HepG2 (cell line): Measurements from ENCODE around the gene ARSB. TPM values are rescaled to one million over a fixed set of nuclear protein-coding genes. Genes with fewer than 3 reads are reported as not detected.

Experiments
- ATAC-seq: fragments of 200-7000 bp; cut with Tn5 transposase; 3 replicates; pipeline ENCODE4 v1.9.1; 2020; ENCODE audit warnings: mild to moderate bottlenecking, moderate library complexity
- BruUV-seq: library from RNA; stranded (reverse); fragments of 400-500 nt; replicated peaks from 2 replicates; lab custom pipeline; 2021; lab: Mats Ljungman, UMichigan
- CTCF ChIA-PET: fragments of 300-600 bp; formaldehyde crosslinking; extraction: SDS; loops from one replicate; lab custom pipeline; 2021; ENCODE audit warnings: low total read pairs, inconsistent platforms, low intra/inter-chr PET ratio; lab: Yijun Ruan, JAX
- POLR2A ChIA-PET: fragments of 350-600 bp; sonication (Branson Sonifier 250); formaldehyde crosslinking; loops from one replicate; lab custom pipeline; 2020; ENCODE audit warnings: antibody characterized with exemption, inconsistent platforms; lab: Yijun Ruan, JAX
- DNase-seq: peaks from one replicate; pipeline ENCODE4 v3.0.0-alpha.2; 2015; ENCODE audit warnings: low spot score
- FAIRE-seq: peaks from 3 replicates; lab custom pipeline; 2011; peaks lifted over from hg19 to GRCh38; lab: Jason Lieb, UNC
- H2AFZ ChIP-seq: one replicate; pipeline ENCODE4 v1.6.1; 2011; ENCODE audit warnings: low read length, inconsistent platforms
- H3K27ac ChIP-seq: fragments of 300-600 bp; 3 replicates; pipeline ENCODE4 v1.8.0; 2011; ENCODE audit warnings: mixed run types, mild to moderate bottlenecking, mixed read lengths, low read length, inconsistent platforms; ENCODE audit not compliant: insufficient read depth; ENCODE audit errors: extremely low read length
- H3K27me3 ChIP-seq, 2 experiments: fragments of 200-600 bp in 1 of 2; 2 replicates in 1 of 2; 3 replicates in 1 of 2; pipeline versions ENCODE4 v1.6.0 to v1.8.0; 2011; ENCODE audit warnings: low read length in 2 of 2, mild to moderate bottlenecking in 2 of 2, moderate library complexity in 2 of 2, inconsistent platforms in 1 of 2; ENCODE audit not compliant: insufficient read depth in 2 of 2, control insufficient read depth in 1 of 2
- H3K36me3 ChIP-seq, 2 experiments: fragments of 200-600 bp in 1 of 2; replicated peaks in 1 of 2; 2 replicates in 1 of 2; 3 replicates in 1 of 2; pipeline versions ENCODE4 v1.5.1 to v1.8.0; 2011; ENCODE audit warnings: low read length in 2 of 2, inconsistent platforms in 1 of 2; ENCODE audit not compliant: insufficient read depth in 2 of 2, control insufficient read depth in 1 of 2
- H3K4me1 ChIP-seq: 2 replicates; pipeline ENCODE4 v1.5.1; 2012; ENCODE audit warnings: low read length, inconsistent platforms; ENCODE audit not compliant: insufficient read depth
- H3K4me2 ChIP-seq: 2 replicates; pipeline ENCODE4 v1.6.0; 2011; ENCODE audit warnings: low read depth, low read length, inconsistent platforms
- H3K4me3 ChIP-seq, 3 experiments: fragments of 200-600 bp in 1 of 3; sonication (generic), shearing (Covaris generic) in 1 of 3; replicated peaks in 1 of 3; 2 replicates each; pipeline ENCODE4 v1.5.1; 2011 to 2016; ENCODE audit warnings: low read length in 3 of 3, inconsistent platforms in 2 of 3, low read depth in 2 of 3, mild to moderate bottlenecking in 2 of 3, control low read depth in 1 of 3, mixed read lengths in 1 of 3; ENCODE audit not compliant: insufficient read depth in 1 of 3
- H3K79me2 ChIP-seq: one replicate; pipeline ENCODE4 v1.6.1; 2011; ENCODE audit warnings: low read length, inconsistent platforms; ENCODE audit not compliant: insufficient read depth
- H3K9ac ChIP-seq: 2 replicates; pipeline ENCODE4 v1.6.0; 2011; ENCODE audit warnings: mild to moderate bottlenecking, low read depth, low read length, inconsistent platforms; ENCODE audit not compliant: insufficient read depth
- H3K9me3 ChIP-seq: 2 replicates; pipeline ENCODE4 v1.5.1; 2012; ENCODE audit warnings: mild to moderate bottlenecking, low read length
- H4K20me1 ChIP-seq: 2 replicates; pipeline ENCODE4 v1.6.0; 2011; ENCODE audit warnings: inconsistent platforms, mild to moderate bottlenecking, low read length, moderate library complexity; ENCODE audit not compliant: insufficient read depth
- CEBPG ChIP-seq: IDR thresholded peaks from 2 replicates; pipeline ENCODE4 v1.6.1; 2016
- HNRNPH1 ChIP-seq: fragments of 200-400 bp; formaldehyde crosslinking; optimal IDR thresholded peaks from 2 replicates; pipeline ENCODE3; 2017; ENCODE audit warnings: mild to moderate bottlenecking, low read depth, low read length
- MAFG ChIP-seq: sonication (generic); formaldehyde crosslinking; IDR thresholded peaks from 2 replicates; pipeline ENCODE4 v1.5.1; 2020; ENCODE audit warnings: mild to moderate bottlenecking, missing genetic modification reagents
- MBNL3 ChIP-seq: fragments of 250-450 bp; sonication (Bioruptor Pico); conservative IDR thresholded peaks from 2 replicates; pipeline ENCODE4 v1.8.0; 2022; ENCODE audit warnings: mild to moderate bottlenecking, inconsistent platforms
- NFATC3 ChIP-seq: sonication (generic); formaldehyde crosslinking; IDR thresholded peaks from 2 replicates; pipeline ENCODE4 v1.5.1; 2020; ENCODE audit warnings: mild to moderate bottlenecking, missing genetic modification reagents
- SCMH1 ChIP-seq: sonication (generic); formaldehyde crosslinking; IDR thresholded peaks from 2 replicates; pipeline ENCODE4 v1.9.0; 2021; ENCODE audit warnings: missing genetic modification reagents, mild to moderate bottlenecking, borderline replicate concordance
- SMYD3 ChIP-seq: sonication (generic); formaldehyde crosslinking; IDR thresholded peaks from 2 replicates; pipeline ENCODE4 v1.8.1; 2023; ENCODE audit warnings: mild to moderate bottlenecking, missing genetic modification reagents
- SNAPC2 ChIP-seq: sonication (generic); formaldehyde crosslinking; IDR thresholded peaks from 2 replicates; pipeline ENCODE4 v1.8.1; 2022; ENCODE audit warnings: mild to moderate bottlenecking, missing genetic modification reagents
- ZNF350 ChIP-seq: sonication (generic); formaldehyde crosslinking; IDR thresholded peaks from 2 replicates; pipeline ENCODE4 v1.4.0; 2020; ENCODE audit warnings: mild to moderate bottlenecking, low read depth, missing genetic modification reagents, borderline replicate concordance
- ZNF552 ChIP-seq: sonication (generic); formaldehyde crosslinking; IDR thresholded peaks from 2 replicates; pipeline ENCODE4 v1.9.0; 2022; ENCODE audit warnings: missing genetic modification reagents, mild to moderate bottlenecking, borderline replicate concordance
- WGBS: methylation state at CpG from one replicate; pipeline ENCODE4 v1.1.6; 2017; ENCODE audit warnings: low lambda C conversion rate; 5-methylcytosine and 5-hydroxymethylcytosine counted together
- in situ Hi-C: cut with HindIII; loops from 2 replicates; pipeline ENCODE4 v1.10.0; 2017; ENCODE audit warnings: low pct_unique_long_range_greater_than_20kb; ENCODE audit not compliant: extremely low pct_ligation_motif_present
- intact Hi-C: fragments of 100-400 bp; cut with micrococcal nuclease; formaldehyde crosslinking; loops from one replicate; pipeline ENCODE4 v1.10.0; 2022; ENCODE audit not compliant: unreplicated experiment
- polyA plus RNA-seq, 8 experiments: library from polyadenylated mRNA; depleted of rRNA in 3 of 8; stranded (reverse) in 7 of 8; unstranded in 1 of 8; fragments of >200 nt; fragmentation: Illumina TruSeq in 4 of 8; extraction: Trizol in 4 of 8; gene quantifications; 2 replicates each; pipeline versions ENCODE4 v1.2.1 to v1.2.3, GENCODE V29; 2011 to 2016; ENCODE audit warnings: low read depth in 4 of 8, missing spikeins in 1 of 8, mixed read lengths in 1 of 8; ENCODE audit not compliant: insufficient read depth in 1 of 8
- total RNA-seq, 5 experiments: library from RNA; depleted of rRNA; stranded (reverse); fragments of >200 nt; fragmentation: Illumina TruSeq; extraction: Trizol; gene quantifications; 2 replicates each; pipeline ENCODE4 v1.2.3, GENCODE V29; 2016; ENCODE audit warnings: low read depth in 1 of 5
- TF ChIP-seq, protein P1 (sequence below): sonication (generic); formaldehyde crosslinking; IDR thresholded peaks from 2 replicates; pipeline ENCODE4 v1.4.0; 2020; ENCODE audit warnings: missing genetic modification reagents, borderline replicate concordance
- TF ChIP-seq, protein P2 (sequence below): sonication (generic); formaldehyde crosslinking; IDR thresholded peaks from 2 replicates; pipeline ENCODE4 v1.4.0; 2020; ENCODE audit warnings: mild to moderate bottlenecking, missing genetic modification reagents
- TF ChIP-seq, protein P3 (sequence below): sonication (generic); formaldehyde crosslinking; conservative IDR thresholded peaks from 2 replicates; pipeline ENCODE4 v1.8.0; 2022; ENCODE audit warnings: low read depth, missing genetic modification reagents
- TF ChIP-seq, protein P4 (sequence below): sonication (generic); formaldehyde crosslinking; IDR thresholded peaks from 2 replicates; pipeline ENCODE4 v1.5.0; 2020; ENCODE audit warnings: missing genetic modification reagents, mild to moderate bottlenecking, borderline replicate concordance
- TF ChIP-seq, protein P5 (sequence below): IDR thresholded peaks from 2 replicates; pipeline ENCODE4 v1.6.1; 2016; ENCODE audit warnings: low read depth, borderline replicate concordance

Gene ARSB
- total and polyA plus RNA-seq, 2 of the 13 experiments (the other 11 are each of a cell fraction or from before 2014, with no cell fraction given), result 52.6 to 66.4 TPM

DNA sequence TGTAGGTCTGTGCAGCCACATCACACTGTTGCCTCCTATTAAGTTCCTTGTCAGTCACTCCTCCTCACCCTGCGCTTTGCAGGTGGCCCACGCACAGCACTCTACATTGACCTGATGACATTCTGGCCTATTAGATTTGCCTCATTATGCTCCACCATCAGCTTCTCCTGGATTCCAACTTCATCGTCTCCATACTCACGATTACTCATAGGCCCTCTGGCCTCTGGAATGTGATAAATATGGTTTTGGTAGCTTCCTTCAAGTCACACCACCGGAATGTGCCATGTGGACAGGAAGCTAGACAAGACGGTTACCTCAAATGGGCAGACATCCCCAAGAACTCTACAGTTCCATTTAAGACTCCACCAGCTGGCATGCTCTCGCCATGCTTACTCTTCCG lies 178.6 kb downstream of the ARSB start:
- no peaks in the 10 kb centered on the region for H3K27me3 ChIP-seq
- H3K4me2 ChIP-seq, result no peak overlapping the region
- CTCF ChIA-PET, result no interaction called here
- H3K36me3 ChIP-seq, result peaks cover 5 to 18% of the 10 kb centered on the region in 2 experiments; a peak in 4 of 5 replicates
- H3K27ac ChIP-seq, result no peak overlapping the region
- 90% methylated on average over 8 of the region's 8 CpGs for WGBS
- H3K9ac ChIP-seq, result no peak overlapping the region
- H3K4me3 ChIP-seq, result no peak overlapping the region
- no peaks in the 10 kb centered on the region for H3K79me2 ChIP-seq
- no peaks in the 10 kb centered on the region for H3K9me3 ChIP-seq
- no peaks in the 10 kb centered on the region for H4K20me1 ChIP-seq
- in situ Hi-C loops (no loop called here), intact Hi-C loops (no loop called here)
- ATAC-seq (no peak), DNase-seq (no peak), FAIRE-seq (no peak)
- no peak overlapping the region for H2AFZ ChIP-seq
- H3K4me1 ChIP-seq, result no peaks in the 10 kb centered on the region
- POLR2A ChIA-PET, result no interaction called here
- BruUV-seq, result no TSS peak
- TF ChIP-seq, protein P1, sequence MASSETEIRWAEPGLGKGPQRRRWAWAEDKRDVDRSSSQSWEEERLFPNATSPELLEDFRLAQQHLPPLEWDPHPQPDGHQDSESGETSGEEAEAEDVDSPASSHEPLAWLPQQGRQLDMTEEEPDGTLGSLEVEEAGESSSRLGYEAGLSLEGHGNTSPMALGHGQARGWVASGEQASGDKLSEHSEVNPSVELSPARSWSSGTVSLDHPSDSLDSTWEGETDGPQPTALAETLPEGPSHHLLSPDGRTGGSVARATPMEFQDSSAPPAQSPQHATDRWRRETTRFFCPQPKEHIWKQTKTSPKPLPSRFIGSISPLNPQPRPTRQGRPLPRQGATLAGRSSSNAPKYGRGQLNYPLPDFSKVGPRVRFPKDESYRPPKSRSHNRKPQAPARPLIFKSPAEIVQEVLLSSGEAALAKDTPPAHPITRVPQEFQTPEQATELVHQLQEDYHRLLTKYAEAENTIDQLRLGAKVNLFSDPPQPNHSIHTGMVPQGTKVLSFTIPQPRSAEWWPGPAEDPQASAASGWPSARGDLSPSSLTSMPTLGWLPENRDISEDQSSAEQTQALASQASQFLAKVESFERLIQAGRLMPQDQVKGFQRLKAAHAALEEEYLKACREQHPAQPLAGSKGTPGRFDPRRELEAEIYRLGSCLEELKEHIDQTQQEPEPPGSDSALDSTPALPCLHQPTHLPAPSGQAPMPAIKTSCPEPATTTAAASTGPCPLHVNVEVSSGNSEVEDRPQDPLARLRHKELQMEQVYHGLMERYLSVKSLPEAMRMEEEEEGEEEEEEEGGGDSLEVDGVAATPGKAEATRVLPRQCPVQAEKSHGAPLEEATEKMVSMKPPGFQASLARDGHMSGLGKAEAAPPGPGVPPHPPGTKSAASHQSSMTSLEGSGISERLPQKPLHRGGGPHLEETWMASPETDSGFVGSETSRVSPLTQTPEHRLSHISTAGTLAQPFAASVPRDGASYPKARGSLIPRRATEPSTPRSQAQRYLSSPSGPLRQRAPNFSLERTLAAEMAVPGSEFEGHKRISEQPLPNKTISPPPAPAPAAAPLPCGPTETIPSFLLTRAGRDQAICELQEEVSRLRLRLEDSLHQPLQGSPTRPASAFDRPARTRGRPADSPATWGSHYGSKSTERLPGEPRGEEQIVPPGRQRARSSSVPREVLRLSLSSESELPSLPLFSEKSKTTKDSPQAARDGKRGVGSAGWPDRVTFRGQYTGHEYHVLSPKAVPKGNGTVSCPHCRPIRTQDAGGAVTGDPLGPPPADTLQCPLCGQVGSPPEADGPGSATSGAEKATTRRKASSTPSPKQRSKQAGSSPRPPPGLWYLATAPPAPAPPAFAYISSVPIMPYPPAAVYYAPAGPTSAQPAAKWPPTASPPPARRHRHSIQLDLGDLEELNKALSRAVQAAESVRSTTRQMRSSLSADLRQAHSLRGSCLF (CRISPR knock-in tag), result no peak
- TF ChIP-seq SCMH1 (CRISPR knock-in tag) (no peak), SNAPC2 (CRISPR knock-in tag) (no peak), SMYD3 (CRISPR knock-in tag) (no peak), HNRNPH1 (no peak), MBNL3 (no peak), MAFG (no peak), NFATC3 (no peak), ZNF552 (CRISPR knock-in tag) (no peak), ZNF350 (CRISPR knock-in tag) (no peak), CEBPG (CRISPR knock-in tag) (no peak)
- TF ChIP-seq, protein P2, sequence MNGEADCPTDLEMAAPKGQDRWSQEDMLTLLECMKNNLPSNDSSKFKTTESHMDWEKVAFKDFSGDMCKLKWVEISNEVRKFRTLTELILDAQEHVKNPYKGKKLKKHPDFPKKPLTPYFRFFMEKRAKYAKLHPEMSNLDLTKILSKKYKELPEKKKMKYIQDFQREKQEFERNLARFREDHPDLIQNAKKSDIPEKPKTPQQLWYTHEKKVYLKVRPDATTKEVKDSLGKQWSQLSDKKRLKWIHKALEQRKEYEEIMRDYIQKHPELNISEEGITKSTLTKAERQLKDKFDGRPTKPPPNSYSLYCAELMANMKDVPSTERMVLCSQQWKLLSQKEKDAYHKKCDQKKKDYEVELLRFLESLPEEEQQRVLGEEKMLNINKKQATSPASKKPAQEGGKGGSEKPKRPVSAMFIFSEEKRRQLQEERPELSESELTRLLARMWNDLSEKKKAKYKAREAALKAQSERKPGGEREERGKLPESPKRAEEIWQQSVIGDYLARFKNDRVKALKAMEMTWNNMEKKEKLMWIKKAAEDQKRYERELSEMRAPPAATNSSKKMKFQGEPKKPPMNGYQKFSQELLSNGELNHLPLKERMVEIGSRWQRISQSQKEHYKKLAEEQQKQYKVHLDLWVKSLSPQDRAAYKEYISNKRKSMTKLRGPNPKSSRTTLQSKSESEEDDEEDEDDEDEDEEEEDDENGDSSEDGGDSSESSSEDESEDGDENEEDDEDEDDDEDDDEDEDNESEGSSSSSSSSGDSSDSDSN (CRISPR knock-in tag), result no peak
- TF ChIP-seq, protein P3, sequence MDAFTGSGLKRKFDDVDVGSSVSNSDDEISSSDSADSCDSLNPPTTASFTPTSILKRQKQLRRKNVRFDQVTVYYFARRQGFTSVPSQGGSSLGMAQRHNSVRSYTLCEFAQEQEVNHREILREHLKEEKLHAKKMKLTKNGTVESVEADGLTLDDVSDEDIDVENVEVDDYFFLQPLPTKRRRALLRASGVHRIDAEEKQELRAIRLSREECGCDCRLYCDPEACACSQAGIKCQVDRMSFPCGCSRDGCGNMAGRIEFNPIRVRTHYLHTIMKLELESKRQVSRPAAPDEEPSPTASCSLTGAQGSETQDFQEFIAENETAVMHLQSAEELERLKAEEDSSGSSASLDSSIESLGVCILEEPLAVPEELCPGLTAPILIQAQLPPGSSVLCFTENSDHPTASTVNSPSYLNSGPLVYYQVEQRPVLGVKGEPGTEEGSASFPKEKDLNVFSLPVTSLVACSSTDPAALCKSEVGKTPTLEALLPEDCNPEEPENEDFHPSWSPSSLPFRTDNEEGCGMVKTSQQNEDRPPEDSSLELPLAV (CRISPR knock-in tag), result no peak
- TF ChIP-seq, protein P4, sequence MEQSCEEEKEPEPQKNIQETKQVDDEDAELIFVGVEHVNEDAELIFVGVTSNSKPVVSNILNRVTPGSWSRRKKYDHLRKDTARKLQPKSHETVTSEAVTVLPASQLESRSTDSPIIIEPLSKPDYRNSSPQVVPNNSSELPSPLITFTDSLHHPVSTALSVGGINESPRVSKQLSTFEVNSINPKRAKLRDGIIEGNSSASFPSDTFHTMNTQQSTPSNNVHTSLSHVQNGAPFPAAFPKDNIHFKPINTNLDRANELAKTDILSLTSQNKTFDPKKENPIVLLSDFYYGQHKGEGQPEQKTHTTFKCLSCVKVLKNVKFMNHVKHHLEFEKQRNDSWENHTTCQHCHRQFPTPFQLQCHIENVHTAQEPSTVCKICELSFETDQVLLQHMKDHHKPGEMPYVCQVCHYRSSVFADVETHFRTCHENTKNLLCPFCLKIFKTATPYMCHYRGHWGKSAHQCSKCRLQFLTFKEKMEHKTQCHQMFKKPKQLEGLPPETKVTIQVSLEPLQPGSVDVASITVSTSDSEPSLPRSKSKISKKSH (CRISPR knock-in tag), result no peak
- TF ChIP-seq, protein P5, sequence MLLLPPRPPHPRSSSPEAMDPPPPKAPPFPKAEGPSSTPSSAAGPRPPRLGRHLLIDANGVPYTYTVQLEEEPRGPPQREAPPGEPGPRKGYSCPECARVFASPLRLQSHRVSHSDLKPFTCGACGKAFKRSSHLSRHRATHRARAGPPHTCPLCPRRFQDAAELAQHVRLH (CRISPR knock-in tag), result no peak
